Glutamatergic neuron (in vitro differentiated cells): ENCODE measurements around the gene KCNH1. TPM values are rescaled to one million over a fixed set of nuclear protein-coding genes. Genes with fewer than 3 reads are reported as not detected.

Experiments used
- DNase-seq: peaks from one replicate; pipeline ENCODE4 v3.0.0; 2022
- H3K27ac Mint-ChIP-seq: one replicate; pipeline ENCODE4 v1.8.0; 2020; ENCODE audit warnings: mild to moderate bottlenecking, mixed read lengths, inconsistent platforms; ENCODE audit not compliant: unreplicated experiment
- H3K27me3 Mint-ChIP-seq: one replicate; pipeline ENCODE4 v1.8.0; 2020; ENCODE audit warnings: mild to moderate bottlenecking, moderate library complexity, mixed read lengths, inconsistent platforms; ENCODE audit not compliant: unreplicated experiment
- H3K36me3 Mint-ChIP-seq: one replicate; pipeline ENCODE4 v1.8.0; 2020; ENCODE audit warnings: mild to moderate bottlenecking, mixed read lengths, inconsistent platforms; ENCODE audit not compliant: unreplicated experiment
- H3K4me1 Mint-ChIP-seq: one replicate; pipeline ENCODE4 v1.8.0; 2020; ENCODE audit warnings: mild to moderate bottlenecking, low read depth, mixed read lengths, inconsistent platforms; ENCODE audit not compliant: unreplicated experiment
- H3K4me3 Mint-ChIP-seq: one replicate; pipeline ENCODE4 v1.8.0; 2020; ENCODE audit warnings: mild to moderate bottlenecking, mixed read lengths, inconsistent platforms; ENCODE audit not compliant: unreplicated experiment
- H3K9me3 Mint-ChIP-seq: one replicate; pipeline ENCODE4 v1.8.0; 2020; ENCODE audit warnings: mild to moderate bottlenecking, moderate library complexity, mixed read lengths, inconsistent platforms; ENCODE audit not compliant: unreplicated experiment
- CTCF ChIP-seq: fragments of 200-600 bp; sonication (generic); IDR thresholded peaks from one replicate; pipeline ENCODE4 v1.5.0; 2021; ENCODE audit not compliant: partially characterized antibody, unreplicated experiment
- total RNA-seq: library from RNA; stranded (reverse); fragmentation: NEBNext Ultra II Directional; extraction: Animal tissue kit (Norgen Biotek cat#: 25700); gene quantifications from one replicate; pipeline ENCODE4 v1.2.1, GENCODE V29; 2021; ENCODE audit not compliant: unreplicated experiment

Gene KCNH1
- total RNA-seq, 1 donor from 2014 or later: 7.8 TPM

- DNase-seq: no peak
- Mint-ChIP-seq H3K27ac (no peak overlapping the region), H3K27me3 (peaks cover 3% of the 10 kb centered on the region), H3K4me1 (peaks cover 6% of the 10 kb centered on the region), H3K36me3 (no peaks in the 10 kb centered on the region), H3K9me3 (peaks cover 13% of the 10 kb centered on the region), H3K4me3 (no peak overlapping the region)
- TF ChIP-seq CTCF: no peak
Observed at GRCh38 chr1:211126622-211127021, 7.3 kb downstream of the KCNH1 start.

- H3K36me3 Mint-ChIP-seq: no peaks in the 10 kb centered on the region
- peaks cover 4% of the 10 kb centered on the region for H3K27me3 Mint-ChIP-seq
- no peak for DNase-seq
- no peak for TF ChIP-seq CTCF
- H3K4me3 Mint-ChIP-seq: no peak overlapping the region
- H3K9me3 Mint-ChIP-seq: peaks cover 10% of the 10 kb centered on the region
- H3K4me1 Mint-ChIP-seq: peaks cover 4% of the 10 kb centered on the region
- no peak overlapping the region for H3K27ac Mint-ChIP-seq
Observed at GRCh38 chr1:211118407-211119102, 15.4 kb downstream of the KCNH1 start.

GRCh38 chr1:211114446-211114845, 19.5 kb downstream of the KCNH1 start:
- no peak for DNase-seq

GRCh38 chr1:211113566-211113965, 20.4 kb downstream of the KCNH1 start:
- no peak overlapping the region for H3K27ac Mint-ChIP-seq
- DNase-seq: no peak
- H3K36me3 Mint-ChIP-seq: peaks cover 5% of the 10 kb centered on the region
- H3K27me3 Mint-ChIP-seq: peaks cover 2% of the 10 kb centered on the region
- no peaks in the 10 kb centered on the region for H3K4me1 Mint-ChIP-seq
- no peak for TF ChIP-seq CTCF
- peaks cover 3% of the 10 kb centered on the region for H3K9me3 Mint-ChIP-seq
- H3K4me3 Mint-ChIP-seq: no peak overlapping the region

More at GRCh38 chr1:211114446-211114845, 19.5 kb downstream of the KCNH1 start:
- TF ChIP-seq CTCF: no peak
- Mint-ChIP-seq H3K9me3 (peaks cover 3% of the 10 kb centered on the region), H3K4me1 (no peaks in the 10 kb centered on the region), H3K27me3 (peaks cover 2% of the 10 kb centered on the region), H3K36me3 (peaks cover 5% of the 10 kb centered on the region), H3K4me3 (no peak overlapping the region), H3K27ac (no peak overlapping the region)

GRCh38 chr1:211111351-211111750, 22.6 kb downstream of the KCNH1 start:
- no peak for TF ChIP-seq CTCF
- no peak overlapping the region for H3K4me3 Mint-ChIP-seq
- H3K4me1 Mint-ChIP-seq: no peaks in the 10 kb centered on the region
- H3K36me3 Mint-ChIP-seq: peaks cover 5% of the 10 kb centered on the region
- peaks cover 2% of the 10 kb centered on the region for H3K27me3 Mint-ChIP-seq
- no peak for DNase-seq
- no peak overlapping the region for H3K27ac Mint-ChIP-seq
- H3K9me3 Mint-ChIP-seq: peaks cover 3% of the 10 kb centered on the region
